ENCODE results near the gene ARHGEF28. TPM values are rescaled to one million over a fixed set of nuclear protein-coding genes. Genes with fewer than 3 reads are reported as not detected.

Gene ARHGEF28
- total and polyA plus RNA-seq, 2 of the 13 experiments (the other 11 are each of a cell fraction or from before 2014, with no cell fraction given), result 17.4 to 34.1 TPM

DNA sequence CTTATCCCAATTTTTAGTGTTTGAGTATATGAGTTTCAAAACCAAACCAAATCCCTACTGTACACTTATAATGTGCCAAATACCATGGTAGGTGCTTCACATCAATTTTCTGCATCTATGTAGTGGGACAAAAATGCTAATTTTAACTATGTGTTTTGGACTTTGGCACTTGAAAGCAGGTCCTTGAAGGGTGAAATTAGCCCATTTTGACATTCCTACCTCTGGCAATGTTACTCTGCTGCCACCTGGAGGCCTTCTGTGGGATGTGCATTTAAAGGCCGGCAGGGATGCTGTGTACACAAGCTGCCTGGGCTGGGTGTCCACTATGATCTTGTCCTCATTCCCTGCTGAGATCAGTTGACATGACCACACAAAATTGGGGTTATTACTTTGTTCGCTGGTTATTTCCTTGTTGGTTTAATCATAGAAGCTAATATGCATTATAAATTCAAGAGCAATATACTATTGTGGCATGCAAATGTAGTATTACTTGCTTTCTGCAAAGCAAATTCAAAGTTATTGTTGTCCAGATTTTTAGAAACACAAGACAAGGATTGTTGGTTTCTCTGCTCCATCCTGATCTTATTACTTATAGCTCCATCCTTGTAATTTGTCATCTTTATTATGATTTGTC lies 166.8 kb downstream of the ARHGEF28 start (continued):
- TF ChIP-seq, protein P1, sequence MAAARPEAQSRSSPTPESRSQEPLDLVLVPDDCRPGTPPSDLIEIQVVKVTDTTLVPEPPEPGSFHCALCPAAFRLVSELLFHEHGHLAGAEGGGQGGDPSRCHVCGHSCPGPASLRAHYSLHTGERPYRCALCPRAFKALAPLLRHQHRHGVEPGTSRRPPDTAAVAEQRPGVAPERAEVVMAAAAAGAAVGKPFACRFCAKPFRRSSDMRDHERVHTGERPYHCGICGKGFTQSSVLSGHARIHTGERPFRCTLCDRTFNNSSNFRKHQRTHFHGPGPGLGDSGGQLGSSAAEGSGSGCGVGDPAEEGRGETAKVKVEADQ (CRISPR knock-in tag; IDR thresholded peaks at IDR 0.05; ENCODE audit: borderline replicate concordance), result no peak
- TF ChIP-seq HDAC6 (IDR thresholded peaks at IDR 0.05; ENCODE audit: low read depth, low read length), result no peak
- TF ChIP-seq, protein P2, sequence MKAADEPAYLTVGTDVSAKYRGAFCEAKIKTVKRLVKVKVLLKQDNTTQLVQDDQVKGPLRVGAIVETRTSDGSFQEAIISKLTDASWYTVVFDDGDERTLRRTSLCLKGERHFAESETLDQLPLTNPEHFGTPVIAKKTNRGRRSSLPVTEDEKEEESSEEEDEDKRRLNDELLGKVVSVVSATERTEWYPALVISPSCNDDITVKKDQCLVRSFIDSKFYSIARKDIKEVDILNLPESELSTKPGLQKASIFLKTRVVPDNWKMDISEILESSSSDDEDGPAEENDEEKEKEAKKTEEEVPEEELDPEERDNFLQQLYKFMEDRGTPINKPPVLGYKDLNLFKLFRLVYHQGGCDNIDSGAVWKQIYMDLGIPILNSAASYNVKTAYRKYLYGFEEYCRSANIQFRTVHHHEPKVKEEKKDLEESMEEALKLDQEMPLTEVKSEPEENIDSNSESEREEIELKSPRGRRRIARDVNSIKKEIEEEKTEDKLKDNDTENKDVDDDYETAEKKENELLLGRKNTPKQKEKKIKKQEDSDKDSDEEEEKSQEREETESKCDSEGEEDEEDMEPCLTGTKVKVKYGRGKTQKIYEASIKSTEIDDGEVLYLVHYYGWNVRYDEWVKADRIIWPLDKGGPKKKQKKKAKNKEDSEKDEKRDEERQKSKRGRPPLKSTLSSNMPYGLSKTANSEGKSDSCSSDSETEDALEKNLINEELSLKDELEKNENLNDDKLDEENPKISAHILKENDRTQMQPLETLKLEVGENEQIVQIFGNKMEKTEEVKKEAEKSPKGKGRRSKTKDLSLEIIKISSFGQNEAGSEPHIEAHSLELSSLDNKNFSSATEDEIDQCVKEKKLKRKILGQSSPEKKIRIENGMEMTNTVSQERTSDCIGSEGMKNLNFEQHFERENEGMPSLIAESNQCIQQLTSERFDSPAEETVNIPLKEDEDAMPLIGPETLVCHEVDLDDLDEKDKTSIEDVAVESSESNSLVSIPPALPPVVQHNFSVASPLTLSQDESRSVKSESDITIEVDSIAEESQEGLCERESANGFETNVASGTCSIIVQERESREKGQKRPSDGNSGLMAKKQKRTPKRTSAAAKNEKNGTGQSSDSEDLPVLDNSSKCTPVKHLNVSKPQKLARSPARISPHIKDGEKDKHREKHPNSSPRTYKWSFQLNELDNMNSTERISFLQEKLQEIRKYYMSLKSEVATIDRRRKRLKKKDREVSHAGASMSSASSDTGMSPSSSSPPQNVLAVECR (CRISPR knock-in tag; IDR thresholded peaks at IDR 0.05; ENCODE audit: borderline replicate concordance), result peak; percentile 18; the same call in 1 of the 2 replicates
- TF ChIP-seq KAT8 (CRISPR knock-in tag; IDR thresholded peaks at IDR 0.05), result 0 out of 2 replicates have a peak, but pooled peaks have one; percentile 42
- no peak for TF ChIP-seq ISX (CRISPR knock-in tag; conservative IDR thresholded peaks at IDR 0.05)
- TF ChIP-seq, protein P3, sequence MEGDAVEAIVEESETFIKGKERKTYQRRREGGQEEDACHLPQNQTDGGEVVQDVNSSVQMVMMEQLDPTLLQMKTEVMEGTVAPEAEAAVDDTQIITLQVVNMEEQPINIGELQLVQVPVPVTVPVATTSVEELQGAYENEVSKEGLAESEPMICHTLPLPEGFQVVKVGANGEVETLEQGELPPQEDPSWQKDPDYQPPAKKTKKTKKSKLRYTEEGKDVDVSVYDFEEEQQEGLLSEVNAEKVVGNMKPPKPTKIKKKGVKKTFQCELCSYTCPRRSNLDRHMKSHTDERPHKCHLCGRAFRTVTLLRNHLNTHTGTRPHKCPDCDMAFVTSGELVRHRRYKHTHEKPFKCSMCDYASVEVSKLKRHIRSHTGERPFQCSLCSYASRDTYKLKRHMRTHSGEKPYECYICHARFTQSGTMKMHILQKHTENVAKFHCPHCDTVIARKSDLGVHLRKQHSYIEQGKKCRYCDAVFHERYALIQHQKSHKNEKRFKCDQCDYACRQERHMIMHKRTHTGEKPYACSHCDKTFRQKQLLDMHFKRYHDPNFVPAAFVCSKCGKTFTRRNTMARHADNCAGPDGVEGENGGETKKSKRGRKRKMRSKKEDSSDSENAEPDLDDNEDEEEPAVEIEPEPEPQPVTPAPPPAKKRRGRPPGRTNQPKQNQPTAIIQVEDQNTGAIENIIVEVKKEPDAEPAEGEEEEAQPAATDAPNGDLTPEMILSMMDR (CRISPR knock-in tag; IDR thresholded peaks at IDR 0.05), result peak; percentile 96
- TF ChIP-seq ZNF577 (CRISPR knock-in tag; IDR thresholded peaks at IDR 0.05; ENCODE audit: borderline replicate concordance, low read depth), result no peak
- peak; percentile 69; the same call in 1 of the 2 replicates for TF ChIP-seq RCOR2 (CRISPR knock-in tag; IDR thresholded peaks at IDR 0.05)
- TF ChIP-seq THAP11 (CRISPR knock-in tag; IDR thresholded peaks at IDR 0.05), result peak; percentile 56
- peak; percentile 34; the same call in 1 of the 2 replicates for TF ChIP-seq SIX1 (CRISPR knock-in tag; IDR thresholded peaks at IDR 0.05; ENCODE audit: borderline replicate concordance)
- TF ChIP-seq CENPT (CRISPR knock-in tag; IDR thresholded peaks at IDR 0.05; ENCODE audit: low read depth), result no peak
- no peak for TF ChIP-seq HNRNPL (IDR thresholded peaks at IDR 0.05; ENCODE audit: low read depth, low read length)
- peak; percentile 81 for TF ChIP-seq MIXL1 (CRISPR knock-in tag; IDR thresholded peaks at IDR 0.05)
- no peak for TF ChIP-seq ZNF180 (CRISPR knock-in tag; IDR thresholded peaks at IDR 0.05; ENCODE audit: borderline replicate concordance, low read depth)
- no peak for TF ChIP-seq ZNF251 (CRISPR knock-in tag; IDR thresholded peaks at IDR 0.05)
- TF ChIP-seq, protein P4, sequence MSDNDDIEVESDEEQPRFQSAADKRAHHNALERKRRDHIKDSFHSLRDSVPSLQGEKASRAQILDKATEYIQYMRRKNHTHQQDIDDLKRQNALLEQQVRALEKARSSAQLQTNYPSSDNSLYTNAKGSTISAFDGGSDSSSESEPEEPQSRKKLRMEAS (IDR thresholded peaks at IDR 0.05), result no peak
- TF ChIP-seq, protein P5, sequence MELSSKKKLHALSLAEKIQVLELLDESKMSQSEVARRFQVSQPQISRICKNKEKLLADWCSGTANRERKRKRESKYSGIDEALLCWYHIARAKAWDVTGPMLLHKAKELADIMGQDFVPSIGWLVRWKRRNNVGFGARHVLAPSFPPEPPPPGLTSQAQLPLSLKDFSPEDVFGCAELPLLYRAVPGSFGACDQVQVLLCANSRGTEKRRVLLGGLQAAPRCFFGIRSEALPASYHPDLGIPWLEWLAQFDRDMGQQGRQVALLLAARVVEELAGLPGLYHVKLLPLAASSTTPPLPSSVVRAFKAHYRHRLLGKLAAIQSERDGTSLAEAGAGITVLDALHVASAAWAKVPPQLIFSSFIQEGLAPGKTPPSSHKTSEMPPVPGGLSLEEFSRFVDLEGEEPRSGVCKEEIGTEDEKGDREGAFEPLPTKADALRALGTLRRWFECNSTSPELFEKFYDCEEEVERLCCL (CRISPR knock-in tag; IDR thresholded peaks at IDR 0.05; ENCODE audit: borderline replicate concordance), result no peak
- TF ChIP-seq TGIF2 (CRISPR knock-in tag; IDR thresholded peaks at IDR 0.05), result peak; percentile 61; the same call in 1 of the 2 replicates
- no peak for TF ChIP-seq ZNF274 (CRISPR knock-in tag; IDR thresholded peaks at IDR 0.05)
- TF ChIP-seq SAP130 (CRISPR knock-in tag; IDR thresholded peaks at IDR 0.05; ENCODE audit: low read depth), result peak; percentile 37; the same call in 1 of the 2 replicates
- peak; percentile 16 for TF ChIP-seq TBL1XR1 (IDR thresholded peaks at IDR 0.05; ENCODE audit: borderline replicate concordance, low read length, partially characterized antibody)
- TF ChIP-seq ZSCAN31 (CRISPR knock-in tag; IDR thresholded peaks at IDR 0.05; ENCODE audit: low read depth), result no peak
